H9 (cell line): ENCODE results near the gene SOX18. TPM values are rescaled to one million over a fixed set of nuclear protein-coding genes. Genes with fewer than 3 reads are reported as not detected.

Source experiments
- DNase-seq: peaks from one replicate; pipeline ENCODE4 v3.0.0-alpha.2; 2017
- H2AFZ ChIP-seq: one replicate; pipeline ENCODE4 v1.6.1; 2013; ENCODE audit warnings: mild to moderate bottlenecking, low read length, control low read depth, moderate library complexity
- H2AK5ac ChIP-seq: 2 replicates; pipeline ENCODE4 v1.6.1; 2013; ENCODE audit warnings: low read length, control low read depth, mixed read lengths; ENCODE audit not compliant: insufficient read length
- H2BK120ac ChIP-seq: one replicate; pipeline ENCODE4 v1.6.1; 2013; ENCODE audit warnings: low read depth, mild to moderate bottlenecking, low read length, control low read depth, inconsistent platforms; ENCODE audit not compliant: poor library complexity, severe bottlenecking
- H2BK12ac ChIP-seq: 2 replicates; pipeline ENCODE4 v1.6.1; 2013; ENCODE audit warnings: low read length, control low read depth, mixed read lengths, low read depth; ENCODE audit not compliant: insufficient read length
- H2BK15ac ChIP-seq: 2 replicates; pipeline ENCODE4 v1.6.1; 2013; ENCODE audit warnings: low read depth, low read length, control low read depth
- H2BK20ac ChIP-seq: one replicate; pipeline ENCODE4 v1.6.1; 2013; ENCODE audit warnings: low read depth, mild to moderate bottlenecking, low read length, control low read depth, inconsistent platforms; ENCODE audit not compliant: poor library complexity, severe bottlenecking
- H2BK5ac ChIP-seq: 2 replicates; pipeline ENCODE4 v1.6.1; 2013; ENCODE audit warnings: low read length, control low read depth, mixed read lengths; ENCODE audit not compliant: insufficient read length
- H3K14ac ChIP-seq: 2 replicates; pipeline ENCODE4 v1.6.1; 2013; ENCODE audit warnings: low read length, control low read depth; ENCODE audit not compliant: insufficient read depth
- H3K18ac ChIP-seq: 2 replicates; pipeline ENCODE4 v1.6.1; 2013; ENCODE audit warnings: low read depth, mild to moderate bottlenecking, mixed read lengths, low read length, control low read depth; ENCODE audit not compliant: insufficient read length
- H3K23ac ChIP-seq: 2 replicates; pipeline ENCODE4 v1.6.1; 2013; ENCODE audit warnings: low read length, control low read depth, mixed read lengths, low read depth; ENCODE audit not compliant: insufficient read length
- H3K23me2 ChIP-seq: 2 replicates; pipeline ENCODE4 v1.6.1; 2013; ENCODE audit warnings: low read depth, mild to moderate bottlenecking, mixed read lengths, low read length, control low read depth; ENCODE audit not compliant: insufficient read length, poor library complexity, severe bottlenecking
- H3K27ac ChIP-seq: 2 replicates; pipeline ENCODE4 v1.5.1; 2013; ENCODE audit warnings: low read length, control low read depth, mixed read lengths, low read depth; ENCODE audit not compliant: insufficient read length
- H3K27me3 ChIP-seq: 2 replicates; pipeline ENCODE4 v1.6.1; 2013; ENCODE audit warnings: low read length, control low read depth, inconsistent platforms; ENCODE audit not compliant: insufficient read depth
- H3K4ac ChIP-seq: 2 replicates; pipeline ENCODE4 v1.6.1; 2013; ENCODE audit warnings: low read depth, mild to moderate bottlenecking, control low read depth, inconsistent platforms, low read length, moderate library complexity
- H3K4me1 ChIP-seq: 2 replicates; pipeline ENCODE4 v1.6.1; 2013; ENCODE audit warnings: low read length, control low read depth, inconsistent platforms; ENCODE audit not compliant: insufficient read depth
- H3K4me2 ChIP-seq: 2 replicates; pipeline ENCODE4 v1.6.1; 2013; ENCODE audit warnings: low read length, control low read depth, mixed read lengths; ENCODE audit not compliant: insufficient read length, insufficient read depth
- H3K56ac ChIP-seq: 2 replicates; pipeline ENCODE4 v1.6.1; 2013; ENCODE audit warnings: low read depth, mild to moderate bottlenecking, mixed read lengths, low read length, control low read depth; ENCODE audit not compliant: insufficient read length
- H3K79me1 ChIP-seq: 2 replicates; pipeline ENCODE4 v1.6.1; 2013; ENCODE audit warnings: low read depth, mild to moderate bottlenecking, moderate library complexity, low read length, control low read depth, inconsistent platforms; ENCODE audit not compliant: insufficient read depth, poor library complexity, severe bottlenecking
- H3K79me2 ChIP-seq: 2 replicates; pipeline ENCODE4 v1.6.1; 2013; ENCODE audit warnings: low read length, control low read depth, inconsistent platforms; ENCODE audit not compliant: insufficient read depth
- H3K9ac ChIP-seq: 2 replicates; pipeline ENCODE4 v1.6.1; 2013; ENCODE audit warnings: low read length, control low read depth, mixed read lengths; ENCODE audit not compliant: insufficient read length; ENCODE audit errors: extremely low read depth
- H3K9me3 ChIP-seq: one replicate; pipeline ENCODE4 v1.6.1; 2013; ENCODE audit warnings: low read depth, low read length, inconsistent platforms; ENCODE audit not compliant: control insufficient read depth
- H3T11ph ChIP-seq: one replicate; pipeline ENCODE4 v1.6.1; 2013; ENCODE audit warnings: mild to moderate bottlenecking, low read length, control low read depth, inconsistent platforms
- H4K20me1 ChIP-seq: one replicate; pipeline ENCODE4 v1.6.1; 2013; ENCODE audit not compliant: control insufficient read depth, insufficient read length, insufficient read depth
- H4K5ac ChIP-seq: 2 replicates; pipeline ENCODE4 v1.6.1; 2013; ENCODE audit warnings: low read depth, mild to moderate bottlenecking, mixed read lengths, low read length, control low read depth; ENCODE audit not compliant: insufficient read length
- H4K8ac ChIP-seq: replicated peaks from 2 replicates; pipeline ENCODE4 v1.6.1; 2013; ENCODE audit warnings: low read length, control low read depth, mixed read lengths, low read depth; ENCODE audit not compliant: insufficient read length
- H4K91ac ChIP-seq: 2 replicates; pipeline ENCODE4 v1.6.1; 2013; ENCODE audit warnings: low read depth, mild to moderate bottlenecking, moderate library complexity, mixed read lengths, low read length, control low read depth; ENCODE audit not compliant: insufficient read length
- H3K27ac Mint-ChIP-seq, 3 experiments: 2 replicates in 2 of 3; 3 replicates in 1 of 3; pipeline ENCODE4 v1.8.0; 2020 to 2021; ENCODE audit warnings: mixed read lengths in 3 of 3, mild to moderate bottlenecking in 1 of 3, moderate library complexity in 1 of 3
- H3K27me3 Mint-ChIP-seq: 2 replicates; pipeline ENCODE4 v1.8.0; 2021; ENCODE audit warnings: low read depth, mild to moderate bottlenecking, moderate library complexity, mixed read lengths
- H3K36me3 Mint-ChIP-seq, 3 experiments: 2 replicates in 2 of 3; 3 replicates in 1 of 3; pipeline ENCODE4 v1.8.0; 2020 to 2021; ENCODE audit warnings: low read depth in 3 of 3, mixed read lengths in 3 of 3; ENCODE audit not compliant: insufficient read depth in 1 of 3
- H3K4me1 Mint-ChIP-seq, 2 experiments: 2 replicates each; pipeline ENCODE4 v1.8.0; 2020; ENCODE audit warnings: mixed read lengths in 2 of 2
- H3K4me3 Mint-ChIP-seq, 2 experiments: 2 replicates in 1 of 2; 3 replicates in 1 of 2; pipeline ENCODE4 v1.8.0; 2020 to 2021; ENCODE audit warnings: mild to moderate bottlenecking in 2 of 2, mixed read lengths in 2 of 2, moderate library complexity in 1 of 2
- H3K9me3 Mint-ChIP-seq, 2 experiments: 2 replicates in 1 of 2; 3 replicates in 1 of 2; pipeline ENCODE4 v1.8.0; 2020; ENCODE audit warnings: mild to moderate bottlenecking in 2 of 2, mixed read lengths in 2 of 2, moderate library complexity in 1 of 2
- CTCF ChIP-seq: fragments of 200-600 bp; sonication (generic); conservative IDR thresholded peaks from 3 replicates; pipeline ENCODE4 v1.8.0; 2021; ENCODE audit warnings: antibody characterized with exemption, mild to moderate bottlenecking
- WGBS: extraction: QIAGEN DNeasy Blood & Tissue Kit; methylation state at CpG from one replicate; pipeline ENCODE4 v1.1.7; 2013; ENCODE audit warnings: missing lambda C conversion rate, low lambda C conversion rate, mixed read lengths; ENCODE audit not compliant: insufficient read length; ENCODE audit errors: extremely low coverage; 5-methylcytosine and 5-hydroxymethylcytosine counted together
- total RNA-seq: library from RNA; stranded (reverse); gene quantifications from 2 replicates; pipeline ENCODE4 v1.2.1, GENCODE V29; 2021

SOX18 gene
- total RNA-seq, 1 experiment from 2014 or later = 2.0 TPM

- Histone ChIP-seq H2AFZ (no peak overlapping the region), H3T11ph (no peak overlapping the region), H3K14ac (no peak overlapping the region), H4K91ac (no peak overlapping the region), H3K27ac (no peak overlapping the region), H3K18ac (no peak overlapping the region), H3K23ac (no peak overlapping the region), H3K9me3 (no peaks in the 10 kb centered on the region), H3K9ac (no peak overlapping the region), H2BK15ac (no peak overlapping the region), H2BK5ac (no peak overlapping the region), H3K79me2 (no peaks in the 10 kb centered on the region), H2AK5ac (no peak overlapping the region), H4K20me1 (no peaks in the 10 kb centered on the region), H3K27me3 (peaks cover 5% of the 10 kb centered on the region; the same call in 1 of the 2 replicates), H4K8ac (no peak overlapping the region), H2BK20ac (no peak overlapping the region), H3K56ac (no peak overlapping the region), H2BK12ac (no peak overlapping the region), H3K23me2 (peaks cover 14% of the 10 kb centered on the region), H3K4me1 (no peaks in the 10 kb centered on the region), H2BK120ac (no peak overlapping the region), H3K4me2 (no peak overlapping the region), H3K4ac (no peak overlapping the region), H3K79me1 (no peaks in the 10 kb centered on the region), H4K5ac (no peak overlapping the region)
- Mint-ChIP-seq H3K36me3 (no peaks in the 10 kb centered on the region; a peak in 1 of 7 replicates), H3K4me3 (no peak overlapping the region; a peak in 1 of 5 replicates), H3K9me3 (peaks cover 5 to 7% of the 10 kb centered on the region in 2 experiments; a peak in 4 of 5 replicates), H3K4me1 (peaks cover 16 to 28% of the 10 kb centered on the region in 2 experiments), H3K27me3 (peaks cover 62% of the 10 kb centered on the region), H3K27ac (no peak overlapping the region)
- no peak for TF ChIP-seq CTCF
- WGBS = no CpG with 5 or more reads among the region's 11 CpGs
- no peak for DNase-seq
Observed at GRCh38 chr20:64086801-64087200, 37.4 kb upstream of the SOX18 start.
